Ovary (tissue), 9 donors: ENCODE results near the gene FAM13B. TPM values are rescaled to one million over a fixed set of nuclear protein-coding genes. Genes with fewer than 3 reads are reported as not detected.

Experiments
- DNase-seq, 5 donors: peaks; one replicate each; pipeline ENCODE4 v3.0.0-alpha.2; 2019 to 2020
- H3K27ac ChIP-seq, 2 donors: fragments of 200-600 bp; one replicate each; pipeline versions ENCODE4 v1.5.1 to v1.8.0; 2019 to 2022
- H3K27me3 ChIP-seq: fragments of 200-600 bp; one replicate; pipeline ENCODE4 v1.8.0; 2022
- H3K36me3 ChIP-seq: fragments of 200-600 bp; sonication (generic); one replicate; pipeline ENCODE4 v1.5.1; 2019
- H3K4me1 ChIP-seq: one replicate; pipeline ENCODE4 v1.8.1; 2013; ENCODE audit warnings: mild to moderate bottlenecking, moderate library complexity; ENCODE audit not compliant: insufficient read depth
- H3K4me3 ChIP-seq: fragments of 200-600 bp; sonication (generic); one replicate; pipeline ENCODE4 v1.5.1; 2017
- H3K9me3 ChIP-seq, 2 donors: fragments of 200-600 bp in 1 of 2; sonication (generic) in 1 of 2; one replicate each; pipeline versions ENCODE4 v1.5.1 to v1.8.1; 2013 to 2019; ENCODE audit warnings: mild to moderate bottlenecking in 1 of 2, moderate library complexity in 1 of 2
- CTCF ChIP-seq, 3 donors: fragments of 450-650 bp in 2 of 3; fragments of 200-600 bp in 1 of 3; IDR thresholded peaks; one replicate each; pipeline versions ENCODE4 v1.5.1 to v1.8.0; 2016 to 2022; ENCODE audit warnings: antibody characterized with exemption in 3 of 3, mild to moderate bottlenecking in 1 of 3
- EP300 ChIP-seq: sonication (generic); formaldehyde crosslinking; IDR thresholded peaks from one replicate; pipeline ENCODE4 v1.6.1; 2017; ENCODE audit warnings: antibody characterized with exemption
- POLR2A ChIP-seq: fragments of 450-650 bp; IDR thresholded peaks from one replicate; pipeline ENCODE4 v1.6.1; 2017; ENCODE audit warnings: antibody characterized with exemption, mild to moderate bottlenecking, moderate library complexity
- WGBS, 3 donors: extraction: QIAGEN DNeasy Blood & Tissue Kit in 1 of 3; methylation state at CpG; one replicate each; pipeline versions ENCODE4 v1.1.5 to v1.1.7; 2013 to 2017; 5-methylcytosine and 5-hydroxymethylcytosine counted together
- intact Hi-C, 4 donors: fragments of 100-400 bp; cut with DNase I; formaldehyde crosslinking; loops; one replicate each; pipeline versions ENCODE4 v1.11.0 to v1.15.1; 2022 to 2023
- polyA plus RNA-seq, 2 donors: library from polyadenylated mRNA; stranded (reverse); fragments of 200-250 nt in 1 of 2; fragments of 350-450 nt in 1 of 2; fragmentation: Illumina TruSeq in 1 of 2; extraction: RNeasy Lipid Tissue Mini Kit (QIAGEN cat#74804) in 1 of 2; gene quantifications; one replicate each; pipeline ENCODE4 v1.2.3, GENCODE V29; 2013 to 2014
- total RNA-seq, 7 donors: library from RNA; depleted of rRNA in 2 of 7; stranded (reverse); fragments of >200 nt in 2 of 7; fragmentation: NEBNext Ultra II Directional in 3 of 7; extraction: Animal tissue kit (Norgen Biotek cat#: 25700) in 3 of 7; gene quantifications; one replicate each; pipeline versions ENCODE4 v1.1.0 to v1.2.4, GENCODE V29; 2016 to 2023
- donor health status: DM: no; HTN: no; CAD: no; lungs with moderate emphysema.
- donor health status: DM: no; HTN: no; CAD: no.
- donor health status: Bipolar disorder and iron deficiency.
- donor health status: DM: yes; HTN: yes; CAD: no.
- donor health status: DM: no; HTN: no; CAD: no.
- donor health status: DM: yes; HTN: yes; CAD: no.

FAM13B gene
- total and polyA plus RNA-seq, 9 donors: 18.8 to 56.7 (median 46.8) TPM

DNA sequence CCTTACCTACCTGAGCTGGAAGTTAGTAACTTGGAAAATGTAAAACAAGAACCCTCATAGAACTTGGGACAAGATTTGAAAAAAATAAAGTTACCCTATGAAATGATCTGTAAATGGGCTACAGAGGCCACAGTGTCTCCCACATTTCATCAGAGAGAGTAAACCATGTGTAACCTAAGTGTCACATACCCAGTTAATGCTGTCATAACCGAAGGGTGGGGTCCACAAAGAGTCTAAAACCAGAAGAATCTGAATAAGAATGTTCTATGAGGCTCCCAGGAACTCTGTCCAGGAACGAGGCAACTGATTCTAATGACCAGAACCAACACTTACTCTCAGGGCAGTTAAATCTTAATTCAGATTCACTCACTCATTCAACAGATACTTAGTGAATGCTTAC is 1.0 kb upstream of the FAM13B start:
- WGBS, 3 donors: 70 to 73% (median 71%) methylated on average over 2 of the region's 2 CpGs
- Histone ChIP-seq H3K4me3 (no peak overlapping the region), H3K27me3 (no peaks in the 10 kb centered on the region), H3K36me3 (no peaks in the 10 kb centered on the region), H3K9me3 (no peaks in the 10 kb centered on the region), H3K4me1 (peaks cover 18% of the 10 kb centered on the region), H3K27ac (peak overlapping the region in 1 of 2 donors; percentile 100)
- no peak for DNase-seq
- TF ChIP-seq CTCF (IDR thresholded peaks at IDR 0.05) (no peak), POLR2A (no peak), EP300 (no peak)
- intact Hi-C loops: loop anchor here in 2 of 4 donors (10.0 kb wide), 1 partner anchor 279 kb away; the partner anchor contains the start of gene HNRNPA0 (in 2 of the 2)

DNA sequence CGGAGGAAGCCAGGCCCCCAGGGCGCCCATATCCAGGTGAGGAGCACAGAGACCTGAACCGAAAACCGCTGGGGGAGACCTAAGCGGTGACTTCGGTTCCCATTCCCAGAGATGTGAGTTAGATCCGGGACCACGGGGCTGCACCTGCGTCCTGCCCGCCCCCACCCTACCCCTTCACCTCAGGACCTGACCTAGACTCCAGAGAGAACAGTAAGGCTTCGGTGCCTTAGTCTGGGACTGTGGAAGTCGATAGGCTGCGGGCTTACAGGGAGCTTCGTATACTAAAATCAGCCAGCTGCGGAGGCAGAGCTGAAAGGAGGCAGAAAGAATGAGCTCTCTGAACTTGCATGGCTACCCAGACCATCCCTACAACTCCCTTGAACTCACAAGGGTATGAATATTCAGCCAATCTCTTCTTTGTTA is 518 bp upstream of the FAM13B start:
- TF ChIP-seq CTCF (IDR thresholded peaks at IDR 0.05): no peak
- TF ChIP-seq EP300: no peak
- no peak for TF ChIP-seq POLR2A
- H3K4me1 ChIP-seq: peaks cover 18% of the 10 kb centered on the region
- WGBS, 3 donors: 0 to 2% (median 1%) methylated on average over 15 of the region's 15 CpGs

DNA sequence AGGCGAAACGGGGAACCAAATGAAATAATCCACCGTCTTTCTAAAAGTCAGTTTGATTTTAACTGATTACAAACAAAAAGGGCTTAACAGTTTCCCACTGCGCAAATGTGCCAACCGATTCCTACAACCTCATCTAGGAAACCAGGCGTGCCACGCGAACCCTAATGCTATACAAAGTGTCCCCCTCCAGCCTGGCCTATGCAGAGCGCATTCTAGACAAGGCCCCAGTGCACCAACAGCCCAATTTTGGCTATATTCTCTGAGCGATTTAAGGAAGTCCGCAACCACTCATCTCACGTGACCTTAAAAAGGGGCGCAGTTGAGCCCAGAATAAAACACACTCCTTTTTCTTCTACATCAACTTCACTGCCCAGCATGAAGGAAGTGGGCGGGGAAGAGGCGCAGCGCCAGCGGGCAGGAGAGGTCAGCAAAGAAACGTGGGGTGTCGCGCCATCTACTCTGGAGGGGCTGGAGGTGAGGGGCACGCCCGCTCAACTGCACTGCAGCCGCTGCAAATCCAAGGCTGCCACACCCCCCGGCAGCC is 779 bp downstream of the FAM13B start:
- no peaks in the 10 kb centered on the region for H3K9me3 ChIP-seq
- peak in 3 of 5 donors; percentile 58 to 77 (median 73) for DNase-seq
- H3K27me3 ChIP-seq: no peaks in the 10 kb centered on the region
- H3K4me3 ChIP-seq: peak overlapping the region; percentile 100
- intact Hi-C loops: loop anchor here in 2 of 4 donors (10.0 kb wide), 1 partner anchor 277 kb away; the partner anchor contains the start of gene HNRNPA0 (in 2 of the 2)
- 3% methylated on average over 24 of the region's 24 CpGs for WGBS, 3 donors
- peaks cover 22% of the 10 kb centered on the region for H3K4me1 ChIP-seq
- H3K27ac ChIP-seq: peak overlapping the region; percentile 94 to 100
- no peaks in the 10 kb centered on the region for H3K36me3 ChIP-seq
- TF ChIP-seq CTCF (IDR thresholded peaks at IDR 0.05) (no peak), EP300 (no peak), POLR2A (no peak)

More for the DNA sequence above, 518 bp upstream of the FAM13B start:
- no peaks in the 10 kb centered on the region for H3K9me3 ChIP-seq
- H3K27me3 ChIP-seq: no peaks in the 10 kb centered on the region
- peak overlapping the region; percentile 100 for H3K4me3 ChIP-seq
- no peaks in the 10 kb centered on the region for H3K36me3 ChIP-seq
- intact Hi-C loops: loop anchor here in 2 of 4 donors (10.0 kb wide), 1 partner anchor 279 kb away; the partner anchor contains the start of gene HNRNPA0 (in 2 of the 2)
- H3K27ac ChIP-seq: peak overlapping the region; percentile 94 to 100
- DNase-seq: no peak

DNA sequence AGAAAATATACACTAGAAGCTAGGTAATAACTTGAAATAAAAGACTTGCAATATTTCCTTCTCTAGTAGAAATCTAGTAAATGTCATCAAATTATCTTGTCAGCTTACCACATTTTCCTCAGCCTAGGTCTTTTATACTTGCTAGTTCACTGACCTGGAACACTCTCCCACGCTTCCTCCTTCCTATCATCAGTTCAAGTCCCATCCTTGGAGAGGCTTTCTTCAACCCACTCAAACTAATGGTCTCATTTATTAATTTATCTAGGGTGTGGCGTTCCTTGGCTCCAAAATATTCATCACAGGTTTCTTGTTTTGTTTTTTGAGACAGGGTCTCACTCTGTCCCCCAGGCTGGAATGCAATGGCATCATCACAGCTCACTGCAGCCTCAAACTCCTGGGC is 2.9 kb downstream of the FAM13B start:
- 84 to 86% (median 84%) methylated on average over 2 of the region's 2 CpGs for WGBS, 3 donors
- Histone ChIP-seq H3K27me3 (no peaks in the 10 kb centered on the region), H3K4me3 (no peak overlapping the region), H3K9me3 (no peaks in the 10 kb centered on the region), H3K36me3 (no peaks in the 10 kb centered on the region), H3K27ac (no peak overlapping the region), H3K4me1 (peaks cover 19% of the 10 kb centered on the region)
- TF ChIP-seq CTCF (IDR thresholded peaks at IDR 0.05) (no peak), POLR2A (no peak), EP300 (no peak)
- intact Hi-C loops: loop anchor here in 2 of 4 donors (10.0 kb wide), 1 partner anchor 275 kb away; the partner anchor contains the start of gene HNRNPA0 (in 2 of the 2)
- DNase-seq: no peak
